ENCODE data around the gene MSMB.

DNA sequence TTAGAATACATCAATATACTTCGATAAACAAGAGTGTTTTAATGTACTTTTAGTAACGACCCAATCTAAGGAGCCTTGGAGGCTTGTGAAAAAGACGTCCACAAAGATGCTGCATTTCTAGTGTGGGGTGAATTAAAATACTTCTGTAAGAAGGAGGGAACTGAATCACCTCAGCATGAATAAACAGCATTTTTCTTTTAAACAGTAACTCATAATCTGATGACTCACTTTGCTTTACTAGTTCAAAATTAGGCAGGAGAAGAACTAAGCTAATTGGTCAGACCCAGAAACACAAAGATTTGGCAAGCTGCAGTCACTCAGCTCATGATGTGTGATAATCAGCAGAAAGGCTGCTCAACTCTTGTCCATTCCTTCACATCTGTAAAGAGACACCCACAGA, 39.9 kb downstream of the MSMB start:
- TF ChIP-seq, protein P1, sequence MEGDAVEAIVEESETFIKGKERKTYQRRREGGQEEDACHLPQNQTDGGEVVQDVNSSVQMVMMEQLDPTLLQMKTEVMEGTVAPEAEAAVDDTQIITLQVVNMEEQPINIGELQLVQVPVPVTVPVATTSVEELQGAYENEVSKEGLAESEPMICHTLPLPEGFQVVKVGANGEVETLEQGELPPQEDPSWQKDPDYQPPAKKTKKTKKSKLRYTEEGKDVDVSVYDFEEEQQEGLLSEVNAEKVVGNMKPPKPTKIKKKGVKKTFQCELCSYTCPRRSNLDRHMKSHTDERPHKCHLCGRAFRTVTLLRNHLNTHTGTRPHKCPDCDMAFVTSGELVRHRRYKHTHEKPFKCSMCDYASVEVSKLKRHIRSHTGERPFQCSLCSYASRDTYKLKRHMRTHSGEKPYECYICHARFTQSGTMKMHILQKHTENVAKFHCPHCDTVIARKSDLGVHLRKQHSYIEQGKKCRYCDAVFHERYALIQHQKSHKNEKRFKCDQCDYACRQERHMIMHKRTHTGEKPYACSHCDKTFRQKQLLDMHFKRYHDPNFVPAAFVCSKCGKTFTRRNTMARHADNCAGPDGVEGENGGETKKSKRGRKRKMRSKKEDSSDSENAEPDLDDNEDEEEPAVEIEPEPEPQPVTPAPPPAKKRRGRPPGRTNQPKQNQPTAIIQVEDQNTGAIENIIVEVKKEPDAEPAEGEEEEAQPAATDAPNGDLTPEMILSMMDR (IDR thresholded peaks at IDR 0.05), result no peak
- TF ChIP-seq POLR2A (IDR thresholded peaks at IDR 0.05), result no peak

Data from body of pancreas (tissue), 4 donors.